ENCODE measurements around the gene NPIPB2.
"Not testable (repeated sequence)": the region's sequence is repeated elsewhere in the genome, so short reads cannot be mapped to it uniquely, and the experiment has no call there.

The NPIPB2 gene

GRCh38 chr16:11957591-11958395 is 15.9 kb upstream of the NPIPB2 start:
- no peak for DNase-seq

DNA sequence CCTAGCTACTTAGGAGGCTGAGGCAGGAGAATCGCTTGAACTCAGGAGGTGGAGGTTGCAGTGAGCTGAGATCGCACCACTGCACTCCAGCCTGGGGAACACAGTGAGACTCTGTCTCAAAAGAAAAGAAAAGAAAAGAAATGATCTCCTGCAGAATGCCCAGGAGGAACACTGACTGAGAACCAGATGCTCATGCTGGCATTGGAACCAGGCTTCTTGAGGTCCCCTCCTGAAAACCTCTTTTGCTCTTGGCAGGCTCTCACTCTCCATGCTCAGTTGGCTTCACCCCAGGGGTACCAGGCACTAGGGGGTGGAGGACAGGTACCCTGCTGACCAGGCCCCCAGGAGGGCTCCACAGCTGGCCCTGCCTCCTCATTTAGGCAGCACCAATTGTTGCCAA is 14.7 kb upstream of the NPIPB2 start:
- DNase-seq = no peak

DNA sequence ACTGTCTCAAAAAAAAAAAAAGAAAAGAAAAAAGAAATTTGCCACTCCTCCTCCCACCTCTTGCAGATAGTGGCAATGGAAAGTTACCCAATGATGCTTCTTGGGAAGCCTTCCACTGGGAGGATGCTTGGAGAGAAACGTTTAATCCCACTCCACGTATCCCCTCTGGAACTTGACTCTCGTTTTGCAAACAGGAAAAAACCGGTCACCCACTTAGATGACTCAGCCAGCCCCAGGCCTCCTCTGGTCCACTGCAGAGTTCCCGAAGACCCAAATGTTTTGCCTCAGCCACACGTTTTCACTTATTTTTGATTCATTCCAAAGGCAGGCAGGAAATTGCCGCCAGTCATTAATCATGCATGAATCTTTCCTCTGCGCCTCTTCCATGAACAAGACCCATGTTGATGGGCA is 13.9 kb upstream of the NPIPB2 start:
- DNase-seq = no peak

DNA sequence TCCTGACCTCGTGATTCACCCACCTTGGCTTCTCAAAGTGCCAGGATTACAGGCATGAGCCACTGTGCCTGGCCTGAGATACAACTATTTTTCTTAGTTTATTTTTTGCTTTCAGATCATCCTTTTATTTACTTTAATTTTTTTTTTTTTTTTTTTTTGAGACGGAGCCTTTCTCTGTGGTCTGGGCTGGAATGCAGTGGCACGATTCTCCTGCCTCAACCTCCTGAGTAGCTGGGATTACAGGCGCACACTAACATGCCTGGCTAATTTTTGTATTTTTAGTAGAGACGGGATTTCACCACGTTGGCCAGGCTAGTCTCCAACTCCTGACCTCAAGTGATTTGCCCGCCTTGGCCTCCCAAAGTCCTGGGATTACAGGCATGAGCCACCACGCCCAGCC is 11.7 kb upstream of the NPIPB2 start:
- not testable (repeated sequence) for DNase-seq

DNA sequence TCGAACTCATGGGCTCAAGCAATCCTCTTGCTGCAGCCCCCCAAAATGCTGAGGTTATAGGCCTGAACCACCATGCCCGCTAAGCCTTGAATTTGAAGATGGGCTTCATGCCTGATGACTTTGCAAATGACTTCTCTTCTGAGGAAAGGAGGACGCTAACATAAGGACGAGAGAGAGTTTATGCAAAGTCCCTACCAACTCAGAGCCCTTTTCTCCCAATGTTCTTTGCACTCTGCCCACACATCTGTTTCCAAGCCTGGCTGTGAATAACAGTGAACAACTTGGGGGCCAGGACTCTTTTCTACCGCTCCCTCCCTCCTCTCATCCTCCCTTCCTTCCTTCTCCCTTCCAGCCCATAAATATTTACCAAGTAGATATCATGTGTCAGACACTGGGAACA is 8.5 kb upstream of the NPIPB2 start:
- no peak for DNase-seq

GRCh38 chr16:11949527-11949926 is 7.7 kb upstream of the NPIPB2 start:
- peak; percentile 28 for DNase-seq

- DNase-seq = no peak
Observed at GRCh38 chr16:11948819-11949218, 7.0 kb upstream of the NPIPB2 start.

- DNase-seq = no peak
Observed at GRCh38 chr16:11946433-11946832, 4.6 kb upstream of the NPIPB2 start.

GRCh38 chr16:11927350-11927749 is 14.5 kb downstream of the NPIPB2 start:
- not testable (repeated sequence) for DNase-seq

- not testable (repeated sequence) for DNase-seq
Observed at GRCh38 chr16:11924046-11924445, 17.8 kb downstream of the NPIPB2 start.

DNA sequence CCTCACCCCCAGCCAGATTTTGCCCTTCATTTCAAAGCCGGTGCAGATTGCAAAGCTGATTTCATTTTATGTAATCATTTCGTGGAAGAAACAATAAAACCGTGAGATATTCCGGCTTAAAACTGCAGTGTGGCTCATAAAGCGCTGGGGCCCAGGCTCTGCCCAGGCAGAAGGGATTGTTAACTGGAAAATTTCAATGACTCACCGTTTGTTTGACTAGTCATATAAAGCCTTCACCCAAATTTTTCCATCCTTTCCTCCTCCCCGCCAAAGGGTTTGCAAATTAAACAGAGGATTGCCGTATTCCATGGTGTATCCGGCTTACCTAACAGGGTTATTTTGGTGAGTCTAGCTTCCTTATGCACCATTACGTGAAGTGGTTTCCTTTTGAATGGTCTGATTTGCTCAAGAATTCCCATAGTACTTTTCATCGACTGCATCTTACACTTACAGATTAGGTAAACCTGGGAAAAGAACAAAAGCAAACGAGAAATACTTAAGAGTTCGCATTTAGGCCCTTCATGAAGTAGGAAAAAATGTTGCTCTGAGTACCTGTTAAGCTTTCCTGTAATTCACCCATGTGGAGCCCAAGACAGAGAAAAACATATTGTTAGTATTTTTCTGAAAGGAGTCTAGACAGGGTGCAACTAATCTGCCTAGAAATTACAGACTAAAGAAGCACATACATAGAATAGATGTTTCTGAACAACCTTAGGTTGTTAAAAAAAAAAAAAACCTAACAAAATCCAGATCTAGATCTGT is 25.1 kb downstream of the NPIPB2 start:
- peak; percentile 15 for DNase-seq

GRCh38 chr16:11915644-11916523 is 26.0 kb downstream of the NPIPB2 start, which contains the start of gene GSPT1:
Gene GSPT1 (minus strand): TSS chr16:11915956. CDS start chr16:11915720, 236 bp downstream.
- peak; percentile 91 for DNase-seq

DNA sequence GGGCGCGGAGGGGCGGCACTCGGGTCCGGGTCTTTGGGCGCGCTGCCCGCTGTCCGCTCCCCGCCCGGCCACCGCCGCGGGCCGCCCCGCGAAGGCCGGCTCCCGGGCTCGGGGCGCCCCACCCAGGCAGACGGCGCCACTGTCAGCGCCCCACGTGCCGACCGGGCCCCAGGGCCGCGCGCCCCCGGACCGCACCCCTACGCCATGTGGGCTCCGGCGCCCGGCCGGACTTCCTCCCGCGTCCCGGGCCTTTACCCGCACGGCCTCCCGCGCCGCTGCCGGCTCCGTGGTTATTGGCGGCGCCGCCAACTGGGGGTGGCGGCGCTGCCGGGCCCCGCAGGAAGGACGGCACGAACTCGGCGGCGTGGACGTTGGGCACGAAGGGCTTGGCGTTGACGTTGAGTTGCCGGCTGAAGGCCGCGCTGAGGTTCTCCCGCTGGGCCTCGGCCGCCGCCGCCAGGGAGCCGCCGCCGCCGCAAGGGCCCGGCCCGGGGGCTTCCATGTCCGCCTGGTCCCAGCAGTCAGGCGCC is 26.7 kb downstream of the NPIPB2 start:
- no peak for DNase-seq

GRCh38 chr16:11914210-11915113 is 27.4 kb downstream of the NPIPB2 start:
- no peak for DNase-seq

DNA sequence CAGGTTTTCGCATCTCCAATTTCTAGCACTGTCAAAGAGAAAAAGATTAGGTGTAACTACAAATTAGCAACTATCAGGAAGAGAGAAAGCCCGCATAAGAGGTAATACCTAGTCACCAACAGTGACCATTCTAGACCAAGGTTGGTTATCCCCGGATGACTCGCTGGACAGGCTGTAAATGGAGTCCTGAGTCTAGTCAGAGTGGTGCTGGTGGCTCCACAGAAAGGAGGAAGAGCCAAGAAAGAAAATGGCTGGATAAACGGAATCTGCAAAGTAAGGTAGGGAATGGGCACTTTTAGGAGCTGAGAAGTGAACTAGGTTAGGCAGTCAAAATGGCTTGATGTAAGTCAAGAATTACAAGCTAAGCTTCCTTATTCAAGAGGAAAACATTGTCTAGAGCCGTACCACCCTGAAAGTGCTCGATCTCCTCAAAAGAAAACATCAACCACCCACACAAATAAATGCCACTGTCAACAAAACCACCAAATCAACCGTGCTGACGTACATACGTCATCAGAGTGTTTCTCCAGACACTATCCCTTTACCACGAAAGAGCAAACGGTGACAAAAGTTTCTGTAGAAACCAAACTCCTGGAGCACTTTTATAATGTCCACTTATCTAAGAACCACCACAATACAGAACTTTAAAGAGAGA is 28.3 kb downstream of the NPIPB2 start:
- DNase-seq = no peak

DNA sequence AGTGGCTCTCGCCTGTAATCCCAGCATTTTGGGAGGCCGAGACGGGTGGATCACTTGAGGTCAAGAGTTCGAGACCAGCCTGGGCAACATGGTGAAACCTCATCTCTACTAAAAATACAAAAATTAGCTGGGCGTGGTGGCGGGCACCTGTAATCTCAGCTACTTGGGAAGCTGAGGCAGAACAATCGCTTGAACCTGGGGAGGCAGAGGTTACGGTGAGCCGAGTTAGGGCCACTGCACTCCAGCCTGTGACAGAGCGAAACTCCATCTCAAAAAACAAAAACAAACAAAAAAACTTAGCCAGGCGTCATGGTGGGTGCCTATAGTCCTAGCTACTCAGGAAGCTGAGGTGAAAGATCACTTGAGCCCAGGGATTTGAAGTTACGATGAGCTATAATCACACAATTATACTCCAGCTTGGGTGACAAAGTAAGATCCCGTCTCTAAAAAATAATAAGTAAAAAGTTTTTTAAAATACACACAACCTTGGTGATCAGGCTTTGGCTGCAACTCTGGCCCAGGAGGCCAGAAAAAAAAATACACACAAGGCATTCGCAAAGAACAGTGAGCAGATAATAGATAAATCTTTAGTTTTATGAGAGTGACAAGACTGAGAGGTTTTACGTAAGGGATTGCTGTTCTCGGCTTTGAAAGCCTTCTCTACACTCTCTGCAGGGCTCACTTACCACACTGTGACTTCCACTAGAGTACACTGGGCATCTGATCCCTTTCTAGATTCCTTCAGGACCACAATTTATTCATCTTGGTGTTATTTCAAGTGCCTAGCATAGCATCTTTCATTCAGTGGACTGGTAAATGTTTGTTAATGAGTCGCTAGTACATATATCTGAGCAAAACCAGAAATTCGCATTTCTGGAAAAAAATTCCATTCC is 31.9 kb downstream of the NPIPB2 start:
- DNase-seq = no peak

- no peak for DNase-seq
Observed at GRCh38 chr16:11907160-11907970, 34.5 kb downstream of the NPIPB2 start.

DNA sequence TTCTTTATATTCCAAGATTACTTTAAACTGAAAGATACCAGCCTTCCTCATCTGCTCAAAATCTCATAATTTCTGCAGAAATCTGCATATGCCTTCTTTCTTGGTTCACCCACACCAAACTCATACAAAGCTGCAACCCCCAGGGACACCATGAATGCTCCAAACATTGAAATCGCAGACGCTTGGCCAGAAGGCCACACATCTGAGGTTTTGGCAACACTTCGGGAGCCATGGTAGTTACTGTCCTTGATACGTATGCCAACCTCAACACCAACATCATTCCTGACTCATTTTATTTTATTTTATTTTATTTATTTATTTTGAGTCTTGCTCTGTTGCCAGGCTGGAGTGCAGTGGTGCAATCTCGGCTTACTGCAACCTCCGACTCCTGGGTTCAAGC is 37.9 kb downstream of the NPIPB2 start:
- DNase-seq = no peak

DNA sequence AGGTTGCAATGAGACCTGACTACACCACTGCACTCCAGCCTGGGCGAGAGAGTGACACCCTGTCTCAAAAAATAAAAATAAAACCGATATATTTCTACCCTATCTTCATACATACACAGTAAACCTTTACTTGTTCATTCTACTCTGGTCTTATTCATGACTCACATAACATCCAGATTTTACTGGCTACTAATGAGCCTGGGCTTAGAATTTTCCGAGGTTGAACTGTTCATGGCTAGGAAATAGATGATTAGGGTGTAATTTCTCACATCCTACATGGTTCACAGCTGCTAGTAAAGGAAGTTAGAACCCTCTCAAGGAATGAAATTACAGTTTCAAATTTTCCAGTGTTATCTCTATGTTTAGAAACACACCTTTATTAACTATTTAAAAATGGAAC is 40.8 kb downstream of the NPIPB2 start:
- no peak for DNase-seq
